GM23248 (cell line): ENCODE measurements around the gene SAMD7. TPM values are rescaled to one million over a fixed set of nuclear protein-coding genes. Genes with fewer than 3 reads are reported as not detected.
A peak's percentile ranks its signal among the peaks of the same experiment; 100 is the strongest.

Experiments
- DNase-seq: peaks from one replicate; pipeline ENCODE4 v3.0.0-alpha.2; 2015
- H2AFZ ChIP-seq: fragments of 200-600 bp; sonication (generic); 2 replicates; pipeline ENCODE4 v1.6.1; 2016; ENCODE audit warnings: antibody characterized with exemption
- H3F3A ChIP-seq: fragments of 200-600 bp; sonication (generic); 2 replicates; pipeline ENCODE4 v1.6.1; 2016; ENCODE audit warnings: mild to moderate bottlenecking, antibody characterized with exemption, mixed run types; ENCODE audit not compliant: insufficient read depth
- H3K27ac ChIP-seq: fragments of 200-600 bp; sonication (generic); 2 replicates; pipeline ENCODE4 v1.5.1; 2016; ENCODE audit warnings: mild to moderate bottlenecking
- H3K27me3 ChIP-seq: fragments of 200-600 bp; sonication (generic); replicated peaks from 2 replicates; pipeline ENCODE4 v1.6.1; 2016; ENCODE audit warnings: mild to moderate bottlenecking; ENCODE audit not compliant: insufficient read depth
- H3K36me3 ChIP-seq: fragments of 200-600 bp; sonication (generic); 2 replicates; pipeline ENCODE4 v1.6.1; 2016; ENCODE audit warnings: low read depth, mild to moderate bottlenecking
- H3K4me1 ChIP-seq: fragments of 200-600 bp; sonication (generic); 2 replicates; pipeline ENCODE4 v1.6.1; 2016; ENCODE audit warnings: mild to moderate bottlenecking; ENCODE audit not compliant: insufficient read depth
- H3K4me2 ChIP-seq: fragments of 200-600 bp; sonication (generic); one replicate; pipeline ENCODE4 v1.6.1; 2016; ENCODE audit warnings: mild to moderate bottlenecking; ENCODE audit not compliant: unreplicated experiment
- H3K4me3 ChIP-seq: fragments of 200-600 bp; sonication (generic); 2 replicates; pipeline ENCODE4 v1.5.1; 2016; ENCODE audit warnings: mild to moderate bottlenecking
- H3K79me2 ChIP-seq: fragments of 200-600 bp; sonication (generic); 2 replicates; pipeline ENCODE4 v1.6.1; 2016; ENCODE audit warnings: mild to moderate bottlenecking; ENCODE audit not compliant: insufficient read depth
- H3K9ac ChIP-seq: fragments of 200-600 bp; sonication (generic); 2 replicates; pipeline ENCODE4 v1.6.1; 2016; ENCODE audit warnings: mild to moderate bottlenecking
- H3K9me2 ChIP-seq: fragments of 200-600 bp; sonication (generic); 2 replicates; pipeline ENCODE4 v1.6.1; 2016; ENCODE audit warnings: mixed run types, mild to moderate bottlenecking, moderate library complexity; ENCODE audit not compliant: insufficient read depth
- H3K9me3 ChIP-seq: fragments of 200-600 bp; sonication (generic); one replicate; pipeline ENCODE4 v1.6.1; 2017; ENCODE audit warnings: low read depth
- H4K20me1 ChIP-seq: fragments of 200-600 bp; sonication (generic); 2 replicates; pipeline ENCODE4 v1.6.0; 2016; ENCODE audit not compliant: insufficient read depth
- EZH2 ChIP-seq: fragments of 200-600 bp; sonication (generic); IDR thresholded peaks from 2 replicates; pipeline ENCODE4 v1.6.1; 2018; ENCODE audit warnings: antibody characterized with exemption, mild to moderate bottlenecking; ENCODE audit not compliant: insufficient read depth, poor library complexity, severe bottlenecking
- EZH2phosphoT487 ChIP-seq: fragments of 200-600 bp; sonication (generic); IDR thresholded peaks from 2 replicates; pipeline ENCODE4 v1.6.1; 2018; ENCODE audit warnings: antibody characterized with exemption, moderate library complexity, mild to moderate bottlenecking, low read depth; ENCODE audit not compliant: insufficient read depth
- WGBS, 2 experiments: methylation state at CpG; one replicate each; pipeline ENCODE4 v1.1.6; 2015 to 2017; ENCODE audit warnings: low lambda C conversion rate in 2 of 2, low coverage in 1 of 2; ENCODE audit errors: missing lambda C conversion rate in 2 of 2; 5-methylcytosine and 5-hydroxymethylcytosine counted together
- in situ Hi-C: fragments of 300-500 bp; cut with MboI; formaldehyde crosslinking; loops from 2 replicates; pipeline ENCODE4 v1.15.0; 2020
- polyA plus RNA-seq: library from polyadenylated mRNA; unstranded; fragments of >200 nt; fragmentation: Nextera tagmentation; extraction: Ambion mirVana; gene quantifications from 2 replicates; pipeline ENCODE4 v1.2.1, GENCODE V29; 2016
- total RNA-seq: library from RNA; depleted of rRNA; stranded (reverse); fragments of >200 nt; shearing (Covaris generic); gene quantifications from 2 replicates; pipeline ENCODE4 v1.2.3, GENCODE V29; 2014

The SAMD7 gene
- total and polyA plus RNA-seq, 2 experiments from 2014 or later = not detected

GRCh38 chr3:169945313-169945712 is 33.9 kb downstream of the SAMD7 start:
- no peaks in the 10 kb centered on the region for H3K9me2 ChIP-seq
- peak; percentile 42 for DNase-seq
- H3K27me3 ChIP-seq = 0 out of 2 replicates have a peak, but pooled peaks cover 6% of the 10 kb centered on the region
- no peaks in the 10 kb centered on the region for H3K9me3 ChIP-seq
- no peak overlapping the region for H3K9ac ChIP-seq
- H3K4me3 ChIP-seq = no peak overlapping the region
- no peaks in the 10 kb centered on the region for H3F3A ChIP-seq
- TF ChIP-seq EZH2phosphoT487 (no peak), EZH2 (no peak)
- peak overlapping the region; percentile 43; the same call in 1 of the 2 replicates for H2AFZ ChIP-seq
- in situ Hi-C loops = no loop called here
- H3K4me1 ChIP-seq = no peaks in the 10 kb centered on the region
- no peak overlapping the region for H3K27ac ChIP-seq
- H4K20me1 ChIP-seq = no peaks in the 10 kb centered on the region
- H3K4me2 ChIP-seq = no peak overlapping the region
- no peaks in the 10 kb centered on the region for H3K36me3 ChIP-seq
- no peaks in the 10 kb centered on the region for H3K79me2 ChIP-seq
- WGBS, 2 experiments = 24 to 29% methylated on average over 7 of the region's 7 CpGs

GRCh38 chr3:169946336-169946735 is 35.0 kb downstream of the SAMD7 start:
- Histone ChIP-seq H3K36me3 (no peaks in the 10 kb centered on the region), H3K4me1 (no peaks in the 10 kb centered on the region), H3K79me2 (no peaks in the 10 kb centered on the region), H3K27me3 (peaks cover 6% of the 10 kb centered on the region; the same call in 1 of the 2 replicates), H3F3A (no peaks in the 10 kb centered on the region), H3K4me2 (no peak overlapping the region), H2AFZ (no peak overlapping the region), H4K20me1 (no peaks in the 10 kb centered on the region), H3K27ac (no peak overlapping the region), H3K9me3 (no peaks in the 10 kb centered on the region), H3K9ac (no peak overlapping the region), H3K4me3 (no peak overlapping the region), H3K9me2 (no peaks in the 10 kb centered on the region)
- in situ Hi-C loops = no loop called here
- DNase-seq = no peak
- WGBS, 2 experiments = 76 to 80% methylated on average over 3 of the region's 3 CpGs
- TF ChIP-seq EZH2 (no peak), EZH2phosphoT487 (no peak)

GRCh38 chr3:169948559-169949448 is 37.4 kb downstream of the SAMD7 start:
- H3K4me1 ChIP-seq = no peaks in the 10 kb centered on the region
- no peak overlapping the region for H3K4me2 ChIP-seq
- H3F3A ChIP-seq = no peaks in the 10 kb centered on the region
- in situ Hi-C loops = no loop called here
- WGBS, 2 experiments = 66 to 82% methylated on average over 2 of the region's 2 CpGs
- no peak overlapping the region for H3K27ac ChIP-seq
- H3K9me2 ChIP-seq = no peaks in the 10 kb centered on the region
- H3K9ac ChIP-seq = no peak overlapping the region
- H2AFZ ChIP-seq = no peak overlapping the region
- H3K4me3 ChIP-seq = no peak overlapping the region
- H3K9me3 ChIP-seq = no peaks in the 10 kb centered on the region
- DNase-seq = no peak
- no peaks in the 10 kb centered on the region for H3K79me2 ChIP-seq
- H3K27me3 ChIP-seq = peaks cover 6% of the 10 kb centered on the region; the same call in 1 of the 2 replicates
- no peaks in the 10 kb centered on the region for H3K36me3 ChIP-seq
- TF ChIP-seq EZH2 (no peak), EZH2phosphoT487 (no peak)
- no peaks in the 10 kb centered on the region for H4K20me1 ChIP-seq

GRCh38 chr3:169952045-169952444 is 40.7 kb downstream of the SAMD7 start:
- Histone ChIP-seq H3K27me3 (peaks cover 6% of the 10 kb centered on the region; the same call in 1 of the 2 replicates), H3K79me2 (no peaks in the 10 kb centered on the region), H3K9ac (no peak overlapping the region), H3F3A (no peaks in the 10 kb centered on the region), H3K27ac (no peak overlapping the region), H3K4me2 (no peak overlapping the region), H4K20me1 (no peaks in the 10 kb centered on the region), H3K9me2 (no peaks in the 10 kb centered on the region), H3K4me1 (no peaks in the 10 kb centered on the region), H3K4me3 (no peak overlapping the region), H2AFZ (no peak overlapping the region), H3K36me3 (no peaks in the 10 kb centered on the region), H3K9me3 (no peaks in the 10 kb centered on the region)
- WGBS, 2 experiments = 38 to 45% methylated on average over 1 of the region's 1 CpG
- TF ChIP-seq EZH2phosphoT487 = no peak
- TF ChIP-seq EZH2 = no peak
- DNase-seq = peak; percentile 27
- in situ Hi-C loops = no loop called here
